ENCODE measurements around the gene CANT1. TPM values are rescaled to one million over a fixed set of nuclear protein-coding genes. Genes with fewer than 3 reads are reported as not detected.

CANT1 gene
- total and polyA plus RNA-seq, 2 of the 13 experiments (the other 11 are each of a cell fraction or from before 2014, with no cell fraction given): 34.1 to 42.1 TPM

DNA sequence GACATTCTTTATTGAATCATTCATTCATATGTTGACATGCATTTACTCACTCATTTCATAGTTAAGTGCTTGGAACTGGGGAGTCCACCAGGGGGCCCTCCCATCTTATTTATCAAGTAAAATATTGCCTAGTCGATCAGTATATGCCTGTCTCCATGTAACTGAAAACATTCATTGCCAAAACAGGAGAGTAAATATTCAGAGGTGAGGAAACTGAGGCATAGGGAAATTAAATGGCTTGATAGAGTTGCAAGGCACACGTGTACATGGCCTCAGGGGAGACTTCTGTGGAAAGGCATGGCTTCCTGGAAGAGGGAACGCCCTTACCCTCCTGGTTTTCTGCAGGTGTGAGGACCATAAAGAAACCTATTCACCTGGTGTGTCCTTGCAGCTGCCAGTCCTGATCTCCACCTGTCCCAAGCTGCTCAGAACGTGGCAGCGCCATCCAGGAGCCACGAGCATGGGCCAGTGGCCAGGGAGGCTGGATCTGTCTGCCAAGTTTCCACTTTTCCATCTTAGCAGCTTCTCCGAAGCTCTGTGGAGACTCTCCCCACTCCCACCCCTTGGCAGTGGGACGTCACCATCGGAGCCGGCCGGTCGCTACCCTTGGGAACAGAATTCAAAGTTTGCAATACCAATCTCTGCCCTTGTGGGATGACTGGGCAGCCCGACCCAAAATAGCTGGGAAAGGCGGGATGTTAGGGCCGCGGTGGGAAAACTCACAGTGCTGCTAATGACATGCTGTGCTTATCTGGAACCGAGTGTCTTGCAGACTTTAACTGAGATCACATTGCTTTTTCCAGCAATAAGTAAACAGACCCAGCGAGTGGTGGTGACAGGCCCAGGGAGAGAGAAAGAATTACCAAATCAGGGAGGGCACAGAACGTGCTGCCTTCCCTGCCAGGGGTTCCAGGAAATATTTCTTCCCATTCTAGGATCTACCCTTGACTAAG, 10.3 kb upstream of the CANT1 start (continued):
- TF ChIP-seq, protein P1, sequence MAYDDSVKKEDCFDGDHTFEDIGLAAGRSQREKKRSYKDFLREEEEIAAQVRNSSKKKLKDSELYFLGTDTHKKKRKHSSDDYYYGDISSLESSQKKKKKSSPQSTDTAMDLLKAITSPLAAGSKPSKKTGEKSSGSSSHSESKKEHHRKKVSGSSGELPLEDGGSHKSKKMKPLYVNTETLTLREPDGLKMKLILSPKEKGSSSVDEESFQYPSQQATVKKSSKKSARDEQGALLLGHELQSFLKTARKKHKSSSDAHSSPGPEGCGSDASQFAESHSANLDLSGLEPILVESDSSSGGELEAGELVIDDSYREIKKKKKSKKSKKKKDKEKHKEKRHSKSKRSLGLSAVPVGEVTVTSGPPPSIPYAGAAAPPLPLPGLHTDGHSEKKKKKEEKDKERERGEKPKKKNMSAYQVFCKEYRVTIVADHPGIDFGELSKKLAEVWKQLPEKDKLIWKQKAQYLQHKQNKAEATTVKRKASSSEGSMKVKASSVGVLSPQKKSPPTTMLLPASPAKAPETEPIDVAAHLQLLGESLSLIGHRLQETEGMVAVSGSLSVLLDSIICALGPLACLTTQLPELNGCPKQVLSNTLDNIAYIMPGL (CRISPR knock-in tag; IDR thresholded peaks at IDR 0.05; ENCODE audit: borderline replicate concordance in 1 of 2, low read depth in 1 of 2): 0 out of 4 replicates have a peak, but pooled peaks of 1 of the 2 experiments have one; percentile 18
- TF ChIP-seq, protein P2, sequence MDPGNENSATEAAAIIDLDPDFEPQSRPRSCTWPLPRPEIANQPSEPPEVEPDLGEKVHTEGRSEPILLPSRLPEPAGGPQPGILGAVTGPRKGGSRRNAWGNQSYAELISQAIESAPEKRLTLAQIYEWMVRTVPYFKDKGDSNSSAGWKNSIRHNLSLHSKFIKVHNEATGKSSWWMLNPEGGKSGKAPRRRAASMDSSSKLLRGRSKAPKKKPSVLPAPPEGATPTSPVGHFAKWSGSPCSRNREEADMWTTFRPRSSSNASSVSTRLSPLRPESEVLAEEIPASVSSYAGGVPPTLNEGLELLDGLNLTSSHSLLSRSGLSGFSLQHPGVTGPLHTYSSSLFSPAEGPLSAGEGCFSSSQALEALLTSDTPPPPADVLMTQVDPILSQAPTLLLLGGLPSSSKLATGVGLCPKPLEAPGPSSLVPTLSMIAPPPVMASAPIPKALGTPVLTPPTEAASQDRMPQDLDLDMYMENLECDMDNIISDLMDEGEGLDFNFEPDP (CRISPR knock-in tag; conservative IDR thresholded peaks at IDR 0.05): no peak
- TF ChIP-seq, protein P3, sequence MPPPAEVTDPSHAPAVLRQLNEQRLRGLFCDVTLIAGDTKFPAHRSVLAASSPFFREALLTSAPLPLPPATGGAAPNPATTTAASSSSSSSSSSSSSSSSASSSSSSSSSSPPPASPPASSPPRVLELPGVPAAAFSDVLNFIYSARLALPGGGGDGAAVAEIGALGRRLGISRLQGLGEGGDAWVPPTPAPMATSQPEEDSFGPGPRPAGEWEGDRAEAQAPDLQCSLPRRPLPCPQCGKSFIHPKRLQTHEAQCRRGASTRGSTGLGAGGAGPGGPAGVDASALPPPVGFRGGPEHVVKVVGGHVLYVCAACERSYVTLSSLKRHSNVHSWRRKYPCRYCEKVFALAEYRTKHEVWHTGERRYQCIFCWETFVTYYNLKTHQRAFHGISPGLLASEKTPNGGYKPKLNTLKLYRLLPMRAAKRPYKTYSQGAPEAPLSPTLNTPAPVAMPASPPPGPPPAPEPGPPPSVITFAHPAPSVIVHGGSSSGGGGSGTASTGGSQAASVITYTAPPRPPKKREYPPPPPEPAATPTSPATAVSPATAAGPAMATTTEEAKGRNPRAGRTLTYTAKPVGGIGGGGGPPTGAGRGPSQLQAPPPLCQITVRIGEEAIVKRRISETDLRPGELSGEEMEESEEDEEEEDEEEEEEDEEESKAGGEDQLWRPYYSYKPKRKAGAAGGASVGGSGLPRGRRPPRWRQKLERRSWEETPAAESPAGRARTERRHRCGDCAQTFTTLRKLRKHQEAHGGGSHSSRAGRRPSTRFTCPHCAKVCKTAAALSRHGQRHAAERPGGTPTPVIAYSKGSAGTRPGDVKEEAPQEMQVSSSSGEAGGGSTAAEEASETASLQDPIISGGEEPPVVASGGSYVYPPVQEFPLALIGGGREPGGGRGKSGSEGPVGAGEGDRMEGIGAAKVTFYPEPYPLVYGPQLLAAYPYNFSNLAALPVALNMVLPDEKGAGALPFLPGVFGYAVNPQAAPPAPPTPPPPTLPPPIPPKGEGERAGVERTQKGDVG (CRISPR knock-in tag; IDR thresholded peaks at IDR 0.05; ENCODE audit: borderline replicate concordance): 0 out of 2 replicates have a peak, but pooled peaks have one; percentile 38
- TF ChIP-seq ZNF34 (CRISPR knock-in tag; IDR thresholded peaks at IDR 0.05; ENCODE audit: borderline replicate concordance): no peak
- no peak for TF ChIP-seq CENPX (CRISPR knock-in tag; IDR thresholded peaks at IDR 0.05)
- no peak for TF ChIP-seq ZNF136 (CRISPR knock-in tag; IDR thresholded peaks at IDR 0.05; ENCODE audit: low read depth)
- TF ChIP-seq, protein P4, sequence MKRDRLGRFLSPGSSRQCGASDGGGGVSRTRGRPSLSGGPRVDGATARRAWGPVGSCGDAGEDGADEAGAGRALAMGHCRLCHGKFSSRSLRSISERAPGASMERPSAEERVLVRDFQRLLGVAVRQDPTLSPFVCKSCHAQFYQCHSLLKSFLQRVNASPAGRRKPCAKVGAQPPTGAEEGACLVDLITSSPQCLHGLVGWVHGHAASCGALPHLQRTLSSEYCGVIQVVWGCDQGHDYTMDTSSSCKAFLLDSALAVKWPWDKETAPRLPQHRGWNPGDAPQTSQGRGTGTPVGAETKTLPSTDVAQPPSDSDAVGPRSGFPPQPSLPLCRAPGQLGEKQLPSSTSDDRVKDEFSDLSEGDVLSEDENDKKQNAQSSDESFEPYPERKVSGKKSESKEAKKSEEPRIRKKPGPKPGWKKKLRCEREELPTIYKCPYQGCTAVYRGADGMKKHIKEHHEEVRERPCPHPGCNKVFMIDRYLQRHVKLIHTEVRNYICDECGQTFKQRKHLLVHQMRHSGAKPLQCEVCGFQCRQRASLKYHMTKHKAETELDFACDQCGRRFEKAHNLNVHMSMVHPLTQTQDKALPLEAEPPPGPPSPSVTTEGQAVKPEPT (CRISPR knock-in tag; IDR thresholded peaks at IDR 0.05; ENCODE audit: low read depth): no peak
- TF ChIP-seq, protein P5, sequence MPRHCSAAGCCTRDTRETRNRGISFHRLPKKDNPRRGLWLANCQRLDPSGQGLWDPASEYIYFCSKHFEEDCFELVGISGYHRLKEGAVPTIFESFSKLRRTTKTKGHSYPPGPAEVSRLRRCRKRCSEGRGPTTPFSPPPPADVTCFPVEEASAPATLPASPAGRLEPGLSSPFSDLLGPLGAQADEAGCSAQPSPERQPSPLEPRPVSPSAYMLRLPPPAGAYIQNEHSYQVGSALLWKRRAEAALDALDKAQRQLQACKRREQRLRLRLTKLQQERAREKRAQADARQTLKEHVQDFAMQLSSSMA (CRISPR knock-in tag; IDR thresholded peaks at IDR 0.05): 0 out of 2 replicates have a peak, but pooled peaks have one; percentile 71
- no peak for TF ChIP-seq ZNF18 (CRISPR knock-in tag; IDR thresholded peaks at IDR 0.05; ENCODE audit: insufficient replicate concordance)
- no peak for TF ChIP-seq ESRRA (CRISPR knock-in tag; IDR thresholded peaks at IDR 0.05; ENCODE audit: low read depth)
- no peak for TF ChIP-seq RELA (CRISPR knock-in tag; IDR thresholded peaks at IDR 0.05)
- TF ChIP-seq ZNF160 (CRISPR knock-in tag; IDR thresholded peaks at IDR 0.05): no peak
- TF ChIP-seq ZSCAN29 (CRISPR knock-in tag; conservative IDR thresholded peaks at IDR 0.05): no peak
- TF ChIP-seq EHMT2 (IDR thresholded peaks at IDR 0.05; ENCODE audit: borderline replicate concordance, low read depth, low read length): no peak
